Measurements from ENCODE around the gene CHRM4.

- no peak for TF ChIP-seq CTCF (IDR thresholded peaks at IDR 0.05; ENCODE audit: insufficient read depth, low read length, poor library complexity, severe bottlenecking)
- TF ChIP-seq EZH2phosphoT487 (conservative IDR thresholded peaks at IDR 0.05; ENCODE audit: low read length) = no peak
These were observed 6.2 kb downstream of the CHRM4 start for GRCh38 chr11:46385169-46386004.

Data from SU-DHL-6 (cell line).